Measurements from ENCODE around the gene KLHL1.

The KLHL1 gene

GRCh38 chr13:69737129-69737935, 370.9 kb downstream of the KLHL1 start:
- H3K4me3 ChIP-seq (replicated peaks; ENCODE audit: low read depth, low read length), result no peak overlapping the region
- TF ChIP-seq CTCF (IDR thresholded peaks at IDR 0.05; ENCODE audit: low read depth, low read length, missing control alignments), result no peak

GRCh38 chr13:69721631-69722030, 386.6 kb downstream of the KLHL1 start:
- no peak for TF ChIP-seq CTCF (IDR thresholded peaks at IDR 0.05; ENCODE audit: low read depth, low read length, missing control alignments)
- no peak overlapping the region for H3K4me3 ChIP-seq (replicated peaks; ENCODE audit: low read depth, low read length)
- no peak for DNase-seq (ENCODE audit: extremely low read depth, low read depth)

More at GRCh38 chr13:69737129-69737935, 370.9 kb downstream of the KLHL1 start:
- DNase-seq (ENCODE audit: extremely low read depth, low read depth), result no peak

GRCh38 chr13:69720278-69720983, 387.8 kb downstream of the KLHL1 start:
- no peak overlapping the region for H3K4me3 ChIP-seq (replicated peaks; ENCODE audit: low read depth, low read length)
- no peak for TF ChIP-seq CTCF (IDR thresholded peaks at IDR 0.05; ENCODE audit: low read depth, low read length, missing control alignments)
- DNase-seq (ENCODE audit: extremely low read depth, low read depth), result no peak

GRCh38 chr13:69706807-69707206, 401.4 kb downstream of the KLHL1 start:
- no peak for DNase-seq (ENCODE audit: extremely low read depth, low read depth)
- H3K4me3 ChIP-seq (replicated peaks; ENCODE audit: low read depth, low read length), result no peak overlapping the region
- TF ChIP-seq CTCF (IDR thresholded peaks at IDR 0.05; ENCODE audit: low read depth, low read length, missing control alignments), result no peak

- DNase-seq (ENCODE audit: extremely low read depth, low read depth), result no peak
- no peak for TF ChIP-seq CTCF (IDR thresholded peaks at IDR 0.05; ENCODE audit: low read depth, low read length, missing control alignments)
- H3K4me3 ChIP-seq (replicated peaks; ENCODE audit: low read depth, low read length), result no peak overlapping the region
Measured at GRCh38 chr13:69704311-69704710, 403.9 kb downstream of the KLHL1 start.

- no peak overlapping the region for H3K4me3 ChIP-seq (replicated peaks; ENCODE audit: low read depth, low read length)
- no peak for TF ChIP-seq CTCF (IDR thresholded peaks at IDR 0.05; ENCODE audit: low read depth, low read length, missing control alignments)
- no peak for DNase-seq (ENCODE audit: extremely low read depth, low read depth)
Measured at GRCh38 chr13:69690999-69691398, 417.3 kb downstream of the KLHL1 start.

All from HFF-Myc (cell line).